ENCODE data around the gene CFAP54.

GRCh38 chr12:96886998-96887677 lies 397.8 kb downstream of the CFAP54 start:
- TF ChIP-seq POLR2A (IDR thresholded peaks at IDR 0.05; ENCODE audit: low read depth, low read length) (no peak), POLR2AphosphoS5 (IDR thresholded peaks at IDR 0.05; ENCODE audit: insufficient read depth, low read depth, low read length) (no peak), CTCF (IDR thresholded peaks at IDR 0.05; ENCODE audit: extremely low read depth in 1 of 2, insufficient read depth in 1 of 2, low read depth in 1 of 2, low read length in 2 of 2) (no peak), JUN (IDR thresholded peaks at IDR 0.05; ENCODE audit: borderline replicate concordance, insufficient read depth, insufficient read length, low read depth) (no peak), MAX (IDR thresholded peaks at IDR 0.05; ENCODE audit: insufficient read depth, insufficient read length) (no peak), EZH2 (IDR thresholded peaks at IDR 0.05; ENCODE audit: borderline replicate concordance, low read depth, low read length, severe bottlenecking) (no peak), MYC (IDR thresholded peaks at IDR 0.05; ENCODE audit: low read depth, low read length) (no peak), GATA2 (IDR thresholded peaks at IDR 0.05; ENCODE audit: insufficient read depth, insufficient read length, low read depth, low read length) (no peak)

Measured in endothelial cell of umbilical vein (primary cell).